C4-2B (cell line): ENCODE results near the gene ABHD2.

Experiments
- CTCF ChIP-seq: fragments of 450-650 bp; conservative IDR thresholded peaks from 2 replicates; pipeline ENCODE4 v1.5.1; 2017; ENCODE audit warnings: mild to moderate bottlenecking
- ZFX ChIP-seq: fragments of 450-650 bp; IDR thresholded peaks from 2 replicates; pipeline ENCODE4 v1.6.1; 2017

- TF ChIP-seq CTCF (no peak), ZFX (no peak)
These were observed 96.8 kb downstream of the ABHD2 start for GRCh38 chr15:89184886-89185526.
